K562 (cell line): Measurements from ENCODE around the gene ALG8. TPM values are rescaled to one million over a fixed set of nuclear protein-coding genes. Genes with fewer than 3 reads are reported as not detected.

Experiments used
- ATAC-seq: fragments of 200-7000 bp; cut with Tn5 transposase; 3 replicates; pipeline ENCODE4 v1.9.1; 2020; ENCODE audit warnings: moderate library complexity
- BruUV-seq: library from RNA; stranded (reverse); fragments of 400-500 nt; replicated peaks from 2 replicates; lab custom pipeline; 2021; lab: Mats Ljungman, UMichigan
- CTCF ChIA-PET: fragments of 300-600 bp; formaldehyde crosslinking; extraction: SDS; loops from one replicate; lab custom pipeline; 2021; ENCODE audit warnings: low intra/inter-chr PET ratio; lab: Yijun Ruan, JAX
- POLR2A ChIA-PET: fragments of 300-600, 350-650 bp; sonication (Branson Sonifier 250); formaldehyde crosslinking; extraction: SDS; loops from one replicate; lab custom pipeline; 2021; ENCODE audit warnings: antibody characterized with exemption, inconsistent platforms; lab: Yijun Ruan, JAX
- DNase-seq, 4 experiments: peaks; one replicate each; pipeline versions ENCODE4 v3.0.0 to v3.0.0-alpha.2; 2011 to 2018; ENCODE audit warnings: low spot score in 3 of 4, mixed read lengths in 3 of 4; ENCODE audit errors: extremely low read depth in 1 of 4
- FAIRE-seq: peaks from 2 replicates; lab custom pipeline; 2011; peaks lifted over from hg19 to GRCh38; lab: Jason Lieb, UNC
- H2AFZ ChIP-seq: 2 replicates; pipeline ENCODE4 v1.6.0; 2011; ENCODE audit warnings: low read depth, low read length, control low read depth, inconsistent platforms
- H3K27ac ChIP-seq: fragments of 200-600 bp; 3 replicates; pipeline ENCODE4 v1.8.0; 2011; ENCODE audit warnings: low read depth, mild to moderate bottlenecking, control low read depth, inconsistent platforms, low read length, moderate library complexity, mixed read lengths; ENCODE audit errors: extremely low read depth
- H3K27me3 ChIP-seq, 2 experiments: fragments of 300-600 bp in 1 of 2; 2 replicates in 1 of 2; 3 replicates in 1 of 2; pipeline versions ENCODE4 v1.6.0 to v1.8.0; 2011; ENCODE audit warnings: inconsistent platforms in 2 of 2, low read length in 2 of 2, mild to moderate bottlenecking in 1 of 2, mixed read lengths in 1 of 2, moderate library complexity in 1 of 2; ENCODE audit not compliant: control insufficient read depth in 2 of 2, insufficient read depth in 2 of 2
- H3K36me3 ChIP-seq: fragments of 300-600 bp; 3 replicates; pipeline ENCODE4 v1.8.0; 2011; ENCODE audit warnings: mild to moderate bottlenecking, low read length, inconsistent platforms; ENCODE audit not compliant: control insufficient read depth, insufficient read depth
- H3K4me1 ChIP-seq, 2 experiments: fragments of 200-600 bp in 1 of 2; replicated peaks in 1 of 2; 2 replicates in 1 of 2; 3 replicates in 1 of 2; pipeline versions ENCODE4 v1.5.1 to v1.8.0; 2011; ENCODE audit warnings: inconsistent platforms in 2 of 2, low read length in 2 of 2, mild to moderate bottlenecking in 1 of 2, mixed read lengths in 1 of 2, moderate library complexity in 1 of 2; ENCODE audit not compliant: control insufficient read depth in 2 of 2, insufficient read depth in 2 of 2
- H3K4me2 ChIP-seq: 2 replicates; pipeline ENCODE4 v1.6.1; 2011; ENCODE audit warnings: low read length, control low read depth, inconsistent platforms, mixed read lengths; ENCODE audit not compliant: insufficient read depth
- H3K4me3 ChIP-seq: fragments of 200-600 bp; sonication (generic), shearing (Covaris generic); 2 replicates; pipeline ENCODE4 v1.5.1; 2016; ENCODE audit warnings: control low read depth, inconsistent platforms
- H3K79me2 ChIP-seq: fragments of 200-600 bp; 3 replicates; pipeline ENCODE4 v1.8.0; 2011; ENCODE audit warnings: low read length, inconsistent platforms; ENCODE audit not compliant: control insufficient read depth, insufficient read depth
- H3K9ac ChIP-seq, 2 experiments: 2 replicates each; pipeline versions ENCODE4 v1.6.0 to v1.6.1; 2011; ENCODE audit warnings: low read depth in 2 of 2, low read length in 2 of 2, control low read depth in 1 of 2, inconsistent platforms in 1 of 2, mild to moderate bottlenecking in 1 of 2, mixed read lengths in 1 of 2; ENCODE audit not compliant: insufficient read depth in 1 of 2
- H3K9me1 ChIP-seq: one replicate; pipeline ENCODE4 v1.6.0; 2011; ENCODE audit warnings: inconsistent platforms, mild to moderate bottlenecking, low read length, moderate library complexity; ENCODE audit not compliant: control insufficient read depth, insufficient read depth
- H3K9me3 ChIP-seq: replicated peaks from 2 replicates; pipeline ENCODE4 v1.5.1; 2011; ENCODE audit warnings: low read depth, low read length, inconsistent platforms; ENCODE audit not compliant: control insufficient read depth, insufficient read depth
- H4K20me1 ChIP-seq: replicated peaks from 2 replicates; pipeline ENCODE4 v1.6.1; 2011; ENCODE audit warnings: low read length, inconsistent platforms, mixed read lengths; ENCODE audit not compliant: control insufficient read depth, insufficient read depth
- ARID3B ChIP-seq: fragments of 250-450 bp; sonication (Bioruptor Pico); IDR thresholded peaks from 2 replicates; pipeline ENCODE4 v1.4.0; 2020; ENCODE audit warnings: borderline replicate concordance
- BCOR ChIP-seq: fragments of 450-650 bp; IDR thresholded peaks from 2 replicates; pipeline ENCODE4 v1.6.1; 2016
- CREBBP ChIP-seq: IDR thresholded peaks from one replicate; pipeline ENCODE4 v1.6.1; 2012; ENCODE audit warnings: low read depth, mild to moderate bottlenecking, control low read depth, inconsistent platforms, low read length
- EWSR1 ChIP-seq: fragments of 450-650 bp; IDR thresholded peaks from 2 replicates; pipeline ENCODE4 v1.6.1; 2018; ENCODE audit warnings: borderline replicate concordance, mild to moderate bottlenecking, low read depth, moderate library complexity; ENCODE audit not compliant: partially characterized antibody
- KLF16 ChIP-seq: IDR thresholded peaks from 2 replicates; pipeline ENCODE4 v1.6.1; 2016; ENCODE audit warnings: antibody characterized with exemption
- NR2C1 ChIP-seq, 2 experiments: fragments of 450-650 bp; IDR thresholded peaks; 2 replicates each; pipeline ENCODE4 v1.6.1; 2017; ENCODE audit warnings: mild to moderate bottlenecking in 2 of 2, antibody characterized with exemption in 1 of 2, inconsistent platforms in 1 of 2, missing compliant biosample characterization in 1 of 2, missing genetic modification characterization in 1 of 2
- PHTF2 ChIP-seq: fragments of 250-450 bp; sonication (Bioruptor Pico); IDR thresholded peaks from 2 replicates; pipeline ENCODE4 v1.5.0; 2021; ENCODE audit warnings: mild to moderate bottlenecking
- RBBP5 ChIP-seq: fragments of 200-600 bp; sonication (generic); IDR thresholded peaks from 2 replicates; pipeline ENCODE4 v1.6.1; 2012; ENCODE audit warnings: borderline replicate concordance, mild to moderate bottlenecking, low read length, control low read depth, inconsistent platforms; ENCODE audit not compliant: insufficient read depth, poor library complexity, severe bottlenecking
- whole genome bisulfite sequencing: fragments of 100-300 bp; shearing (Covaris generic); methylation state at CpG from one replicate; pipeline ENCODE4 v1.1.6; 2016; ENCODE audit warnings: low coverage, mixed read lengths; ENCODE audit not compliant: insufficient coverage; ENCODE audit errors: missing lambda C conversion rate; 5-methylcytosine and 5-hydroxymethylcytosine counted together
- in situ Hi-C: fragments of 300-500 bp; cut with MboI; formaldehyde crosslinking; loops from 4 replicates; pipeline ENCODE4 v1.15.0; 2018; ENCODE audit warnings: inconsistent platforms, mixed read lengths
- intact Hi-C: fragments of 100-400 bp; cut with micrococcal nuclease; formaldehyde crosslinking; loops from 2 replicates; pipeline ENCODE4 v1.14.2; 2022
- polyA plus RNA-seq, 8 experiments: library from polyadenylated mRNA; depleted of rRNA in 4 of 8; stranded (reverse) in 5 of 8; unstranded in 3 of 8; fragments of >200 nt; fragmentation: Nextera tagmentation in 2 of 8; fragmentation: Illumina TruSeq in 1 of 8; extraction: Ambion mirVana in 2 of 8; extraction: Trizol in 1 of 8; gene quantifications; 2 replicates each; pipeline versions ENCODE4 v1.2.1 to v1.2.3, GENCODE V29; 2011 to 2014; ENCODE audit warnings: inconsistent platforms in 1 of 8, missing spikeins in 1 of 8
- total RNA-seq, 7 experiments: library from RNA; depleted of rRNA in 6 of 7; stranded (reverse); fragments of >200 nt in 6 of 7; fragmentation: Illumina TruSeq in 2 of 7; extraction: Trizol in 2 of 7; gene quantifications; 2 replicates each; pipeline versions ENCODE4 v1.2.1 to v1.2.3, GENCODE V29; 2011 to 2021; ENCODE audit warnings: low replicate concordance in 1 of 7
- TF ChIP-seq, protein P1 (sequence below): IDR thresholded peaks from 2 replicates; pipeline ENCODE4 v1.6.1; 2016; ENCODE audit warnings: missing genetic modification characterization, missing compliant biosample characterization

ALG8 gene
- total and polyA plus RNA-seq, 9 of the 15 experiments (the other 6 are each of a cell fraction or from before 2014, with no cell fraction given) = 59.3 to 189 (median 106) TPM

- no TSS peak for BruUV-seq
- H3K4me3 ChIP-seq = no peak overlapping the region
- ATAC-seq (no peak), DNase-seq (no peak)
- no peaks in the 10 kb centered on the region for H3K9me3 ChIP-seq
- no peaks in the 10 kb centered on the region for H3K9me1 ChIP-seq
- no peak overlapping the region for H3K9ac ChIP-seq
- 62% methylated on average over 2 of the region's 2 CpGs for WGBS
- H3K27me3 ChIP-seq = no peaks in the 10 kb centered on the region
- peaks cover 26% of the 10 kb centered on the region; the same call in 2 of the 3 replicates for H3K36me3 ChIP-seq
- H2AFZ ChIP-seq = no peak overlapping the region
- peaks cover 13 to 20% of the 10 kb centered on the region in 2 experiments for H3K4me1 ChIP-seq
- ChIA-PET CTCF (no interaction called here), POLR2A (interaction anchor here (0.6 to 2.1 kb wide), 4 partner anchors 11 to 191 kb away, joined by 3 to 12 read pairs (median 5); partner anchors contain the start of gene NDUFC2)
- no peak overlapping the region for H3K27ac ChIP-seq
- no peak overlapping the region for H3K4me2 ChIP-seq
- TF ChIP-seq CREBBP (no peak), BCOR (no peak), ARID3B (CRISPR knock-in tag) (no peak), EWSR1 (no peak), RBBP5 (no peak), PHTF2 (no peak), KLF16 (no peak), NR2C1 (IDR thresholded peaks at IDR 0.05) (no peak), NR2C1 (tag; IDR thresholded peaks at IDR 0.05) (no peak)
- TF ChIP-seq, protein P1, sequence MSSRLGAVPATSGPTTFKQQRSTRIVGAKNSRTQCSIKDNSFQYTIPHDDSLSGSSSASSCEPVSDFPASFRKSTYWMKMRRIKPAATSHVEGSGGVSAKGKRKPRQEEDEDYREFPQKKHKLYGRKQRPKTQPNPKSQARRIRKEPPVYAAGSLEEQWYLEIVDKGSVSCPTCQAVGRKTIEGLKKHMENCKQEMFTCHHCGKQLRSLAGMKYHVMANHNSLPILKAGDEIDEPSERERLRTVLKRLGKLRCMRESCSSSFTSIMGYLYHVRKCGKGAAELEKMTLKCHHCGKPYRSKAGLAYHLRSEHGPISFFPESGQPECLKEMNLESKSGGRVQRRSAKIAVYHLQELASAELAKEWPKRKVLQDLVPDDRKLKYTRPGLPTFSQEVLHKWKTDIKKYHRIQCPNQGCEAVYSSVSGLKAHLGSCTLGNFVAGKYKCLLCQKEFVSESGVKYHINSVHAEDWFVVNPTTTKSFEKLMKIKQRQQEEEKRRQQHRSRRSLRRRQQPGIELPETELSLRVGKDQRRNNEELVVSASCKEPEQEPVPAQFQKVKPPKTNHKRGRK (tag) = no peak
- TF ChIP-seq, all 486 proteins: peak for 0
- no peak for FAIRE-seq
- intact Hi-C loops = no loop called here
- Histone ChIP-seq H4K20me1 (no peaks in the 10 kb centered on the region), H3K79me2 (no peaks in the 10 kb centered on the region)
- in situ Hi-C loops = no loop called here
These were observed 74.2 kb downstream of the ALG8 start for GRCh38 chr11:78065203-78065602.
